K562 (cell line): ENCODE data around the gene GALK2. TPM values are rescaled to one million over a fixed set of nuclear protein-coding genes. Genes with fewer than 3 reads are reported as not detected.

Experiments used
- ATAC-seq: fragments of 200-7000 bp; cut with Tn5 transposase; 3 replicates; pipeline ENCODE4 v1.9.1; 2020; ENCODE audit warnings: moderate library complexity
- BruUV-seq: library from RNA; stranded (reverse); fragments of 400-500 nt; replicated peaks from 2 replicates; lab custom pipeline; 2021; lab: Mats Ljungman, UMichigan
- CTCF ChIA-PET: fragments of 300-600 bp; formaldehyde crosslinking; extraction: SDS; loops from one replicate; lab custom pipeline; 2021; ENCODE audit warnings: low intra/inter-chr PET ratio; lab: Yijun Ruan, JAX
- POLR2A ChIA-PET: fragments of 300-600, 350-650 bp; sonication (Branson Sonifier 250); formaldehyde crosslinking; extraction: SDS; loops from one replicate; lab custom pipeline; 2021; ENCODE audit warnings: antibody characterized with exemption, inconsistent platforms; lab: Yijun Ruan, JAX
- DNase-seq, 4 experiments: peaks; one replicate each; pipeline versions ENCODE4 v3.0.0 to v3.0.0-alpha.2; 2011 to 2018; ENCODE audit warnings: low spot score in 3 of 4, mixed read lengths in 3 of 4; ENCODE audit errors: extremely low read depth in 1 of 4
- FAIRE-seq: peaks from 2 replicates; lab custom pipeline; 2011; peaks lifted over from hg19 to GRCh38; lab: Jason Lieb, UNC
- H2AFZ ChIP-seq: 2 replicates; pipeline ENCODE4 v1.6.0; 2011; ENCODE audit warnings: low read depth, low read length, control low read depth, inconsistent platforms
- H3K27ac ChIP-seq: fragments of 200-600 bp; 3 replicates; pipeline ENCODE4 v1.8.0; 2011; ENCODE audit warnings: low read depth, mild to moderate bottlenecking, control low read depth, inconsistent platforms, low read length, moderate library complexity, mixed read lengths; ENCODE audit errors: extremely low read depth
- H3K27me3 ChIP-seq, 2 experiments: fragments of 300-600 bp in 1 of 2; 2 replicates in 1 of 2; 3 replicates in 1 of 2; pipeline versions ENCODE4 v1.6.0 to v1.8.0; 2011; ENCODE audit warnings: inconsistent platforms in 2 of 2, low read length in 2 of 2, mild to moderate bottlenecking in 1 of 2, mixed read lengths in 1 of 2, moderate library complexity in 1 of 2; ENCODE audit not compliant: control insufficient read depth in 2 of 2, insufficient read depth in 2 of 2
- H3K36me3 ChIP-seq: fragments of 300-600 bp; 3 replicates; pipeline ENCODE4 v1.8.0; 2011; ENCODE audit warnings: mild to moderate bottlenecking, low read length, inconsistent platforms; ENCODE audit not compliant: control insufficient read depth, insufficient read depth
- H3K4me1 ChIP-seq, 2 experiments: fragments of 200-600 bp in 1 of 2; replicated peaks in 1 of 2; 2 replicates in 1 of 2; 3 replicates in 1 of 2; pipeline versions ENCODE4 v1.5.1 to v1.8.0; 2011; ENCODE audit warnings: inconsistent platforms in 2 of 2, low read length in 2 of 2, mild to moderate bottlenecking in 1 of 2, mixed read lengths in 1 of 2, moderate library complexity in 1 of 2; ENCODE audit not compliant: control insufficient read depth in 2 of 2, insufficient read depth in 2 of 2
- H3K4me2 ChIP-seq: 2 replicates; pipeline ENCODE4 v1.6.1; 2011; ENCODE audit warnings: low read length, control low read depth, inconsistent platforms, mixed read lengths; ENCODE audit not compliant: insufficient read depth
- H3K4me3 ChIP-seq: fragments of 200-600 bp; sonication (generic), shearing (Covaris generic); 2 replicates; pipeline ENCODE4 v1.5.1; 2016; ENCODE audit warnings: control low read depth, inconsistent platforms
- H3K79me2 ChIP-seq: fragments of 200-600 bp; 3 replicates; pipeline ENCODE4 v1.8.0; 2011; ENCODE audit warnings: low read length, inconsistent platforms; ENCODE audit not compliant: control insufficient read depth, insufficient read depth
- H3K9ac ChIP-seq, 2 experiments: 2 replicates each; pipeline versions ENCODE4 v1.6.0 to v1.6.1; 2011; ENCODE audit warnings: low read depth in 2 of 2, low read length in 2 of 2, control low read depth in 1 of 2, inconsistent platforms in 1 of 2, mild to moderate bottlenecking in 1 of 2, mixed read lengths in 1 of 2; ENCODE audit not compliant: insufficient read depth in 1 of 2
- H3K9me1 ChIP-seq: one replicate; pipeline ENCODE4 v1.6.0; 2011; ENCODE audit warnings: inconsistent platforms, mild to moderate bottlenecking, low read length, moderate library complexity; ENCODE audit not compliant: control insufficient read depth, insufficient read depth
- H3K9me3 ChIP-seq: replicated peaks from 2 replicates; pipeline ENCODE4 v1.5.1; 2011; ENCODE audit warnings: low read depth, low read length, inconsistent platforms; ENCODE audit not compliant: control insufficient read depth, insufficient read depth
- H4K20me1 ChIP-seq: replicated peaks from 2 replicates; pipeline ENCODE4 v1.6.1; 2011; ENCODE audit warnings: low read length, inconsistent platforms, mixed read lengths; ENCODE audit not compliant: control insufficient read depth, insufficient read depth
- CBX2 ChIP-seq: fragments of 200-600 bp; sonication (generic); IDR thresholded peaks from one replicate; pipeline ENCODE4 v1.6.1; 2012; ENCODE audit warnings: mild to moderate bottlenecking, low read length, inconsistent platforms; ENCODE audit not compliant: insufficient read depth, poor library complexity, severe bottlenecking
- CC2D1A ChIP-seq: fragments of 450-650 bp; IDR thresholded peaks from 2 replicates; pipeline ENCODE4 v1.6.1; 2017; ENCODE audit warnings: mild to moderate bottlenecking
- CXXC5 ChIP-seq: fragments of 250-450 bp; sonication (Bioruptor Pico); IDR thresholded peaks from 2 replicates; pipeline ENCODE4 v1.8.0; 2022; ENCODE audit warnings: inconsistent platforms, mild to moderate bottlenecking, moderate library complexity
- GTF2F1 ChIP-seq: IDR thresholded peaks from 2 replicates; pipeline ENCODE4 v1.6.1; 2011; ENCODE audit warnings: low read depth, low read length, improper control_type of control experiment
- JUN ChIP-seq, 2 experiments: sonication (generic) in 1 of 2; formaldehyde crosslinking in 1 of 2; IDR thresholded peaks; 2 replicates each; pipeline versions ENCODE4 v1.6.1 to v1.8.0; 2012 to 2022; ENCODE audit warnings: borderline replicate concordance in 2 of 2, mild to moderate bottlenecking in 2 of 2, improper control_type of control experiment in 1 of 2, low read depth in 1 of 2, low read length in 1 of 2, missing genetic modification reagents in 1 of 2
- NELFE ChIP-seq: IDR thresholded peaks from 2 replicates; pipeline ENCODE4 v1.6.1; 2011; ENCODE audit warnings: mild to moderate bottlenecking; ENCODE audit not compliant: insufficient read depth, insufficient read length
- NR1H2 ChIP-seq: sonication (generic); formaldehyde crosslinking; IDR thresholded peaks from 2 replicates; pipeline ENCODE4 v1.4.0; 2020; ENCODE audit warnings: mild to moderate bottlenecking, missing genetic modification reagents
- SMAD2 ChIP-seq: fragments of 150-350 bp; IDR thresholded peaks from 2 replicates; pipeline ENCODE4 v1.6.1; 2014; ENCODE audit warnings: low read depth, mild to moderate bottlenecking, low read length
- TAF1 ChIP-seq: IDR thresholded peaks from 2 replicates; pipeline ENCODE4 v1.6.1; 2011; ENCODE audit warnings: mild to moderate bottlenecking, low read length, moderate library complexity; ENCODE audit not compliant: insufficient read depth, control insufficient read depth, severe bottlenecking; ENCODE audit errors: extremely low read depth
- ZFPM2 ChIP-seq: fragments of 250-450 bp; sonication (Bioruptor Pico); IDR thresholded peaks from 2 replicates; pipeline ENCODE4 v1.5.1; 2022; ENCODE audit warnings: mild to moderate bottlenecking
- ZNF507 ChIP-seq: conservative IDR thresholded peaks from 2 replicates; pipeline ENCODE4 v1.6.1; 2017; ENCODE audit warnings: missing genetic modification characterization, missing compliant biosample characterization
- ZNF695 ChIP-seq: fragments of 450-650 bp; formaldehyde crosslinking; IDR thresholded peaks from 2 replicates; pipeline ENCODE4 v1.4.0; 2020; ENCODE audit warnings: mild to moderate bottlenecking, moderate library complexity
- WGBS: fragments of 100-300 bp; shearing (Covaris generic); methylation state at CpG from one replicate; pipeline ENCODE4 v1.1.6; 2016; ENCODE audit warnings: low coverage, mixed read lengths; ENCODE audit not compliant: insufficient coverage; ENCODE audit errors: missing lambda C conversion rate; 5-methylcytosine and 5-hydroxymethylcytosine counted together
- in situ Hi-C: fragments of 300-500 bp; cut with MboI; formaldehyde crosslinking; loops from 4 replicates; pipeline ENCODE4 v1.15.0; 2018; ENCODE audit warnings: inconsistent platforms, mixed read lengths
- intact Hi-C: fragments of 100-400 bp; cut with micrococcal nuclease; formaldehyde crosslinking; loops from 2 replicates; pipeline ENCODE4 v1.14.2; 2022
- polyA plus RNA-seq, 8 experiments: library from polyadenylated mRNA; depleted of rRNA in 4 of 8; stranded (reverse) in 5 of 8; unstranded in 3 of 8; fragments of >200 nt; fragmentation: Nextera tagmentation in 2 of 8; fragmentation: Illumina TruSeq in 1 of 8; extraction: Ambion mirVana in 2 of 8; extraction: Trizol in 1 of 8; gene quantifications; 2 replicates each; pipeline versions ENCODE4 v1.2.1 to v1.2.3, GENCODE V29; 2011 to 2014; ENCODE audit warnings: inconsistent platforms in 1 of 8, missing spikeins in 1 of 8
- total RNA-seq, 7 experiments: library from RNA; depleted of rRNA in 6 of 7; stranded (reverse); fragments of >200 nt in 6 of 7; fragmentation: Illumina TruSeq in 2 of 7; extraction: Trizol in 2 of 7; gene quantifications; 2 replicates each; pipeline versions ENCODE4 v1.2.1 to v1.2.3, GENCODE V29; 2011 to 2021; ENCODE audit warnings: low replicate concordance in 1 of 7
- TF ChIP-seq, protein P1 (sequence below): fragments of 250-450 bp; sonication (Bioruptor Pico); IDR thresholded peaks from 2 replicates; pipeline ENCODE4 v1.9.0; 2021; ENCODE audit warnings: mild to moderate bottlenecking, inconsistent platforms
- TF ChIP-seq, protein P2 (sequence below): sonication (generic); formaldehyde crosslinking; IDR thresholded peaks from 2 replicates; pipeline ENCODE4 v1.8.0; 2022; ENCODE audit warnings: mild to moderate bottlenecking, missing genetic modification reagents
- TF ChIP-seq, protein P3 (sequence below): fragments of 450-650 bp; formaldehyde crosslinking; IDR thresholded peaks from 2 replicates; pipeline ENCODE4 v1.4.0; 2020; ENCODE audit warnings: mild to moderate bottlenecking

GALK2 gene
- total and polyA plus RNA-seq, 9 of the 15 experiments (the other 6 are each of a cell fraction or from before 2014, with no cell fraction given) = 32.8 to 82.0 (median 54.4) TPM

DNA sequence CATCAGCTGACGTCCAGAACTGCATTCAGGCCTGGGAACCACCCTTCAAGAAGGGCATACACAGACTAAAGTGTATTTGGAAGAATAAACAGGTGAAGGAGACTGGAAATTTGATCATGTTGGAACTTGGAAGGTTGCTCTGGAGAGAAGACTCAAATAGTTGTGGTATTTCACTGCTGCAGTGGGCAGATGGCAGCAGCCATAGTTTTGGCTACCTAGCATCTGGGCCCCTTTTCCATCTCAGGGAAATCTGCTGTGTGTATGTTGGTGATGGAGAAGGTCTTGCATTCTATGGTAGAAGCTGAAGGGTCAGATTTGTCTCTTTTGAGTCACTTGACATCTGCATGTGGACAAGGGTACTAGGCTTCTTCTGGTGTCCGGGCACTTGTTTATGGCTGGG, 138.6 kb downstream of the GALK2 start:
- Histone ChIP-seq H3K9ac (no peak overlapping the region), H3K4me2 (no peak overlapping the region), H3K4me3 (no peak overlapping the region), H3K36me3 (peaks cover 43% of the 10 kb centered on the region), H2AFZ (no peak overlapping the region), H3K9me3 (no peaks in the 10 kb centered on the region), H3K79me2 (no peaks in the 10 kb centered on the region), H3K27ac (no peak overlapping the region), H3K9me1 (no peaks in the 10 kb centered on the region), H3K4me1 (no peaks in the 10 kb centered on the region), H3K27me3 (no peaks in the 10 kb centered on the region), H4K20me1 (no peaks in the 10 kb centered on the region)
- ChIA-PET CTCF (no interaction called here), POLR2A (interaction anchor here (2.1 kb wide), 1 partner anchor 11 kb away, joined by 5 read pairs; no protein-coding TSS in a partner anchor)
- in situ Hi-C loops = no loop called here
- BruUV-seq = no TSS peak
- WGBS = 78% methylated on average over 2 of the region's 2 CpGs
- FAIRE-seq (no peak), DNase-seq (no peak), ATAC-seq (no peak)
- intact Hi-C loops = no loop called here
- TF ChIP-seq, protein P1, sequence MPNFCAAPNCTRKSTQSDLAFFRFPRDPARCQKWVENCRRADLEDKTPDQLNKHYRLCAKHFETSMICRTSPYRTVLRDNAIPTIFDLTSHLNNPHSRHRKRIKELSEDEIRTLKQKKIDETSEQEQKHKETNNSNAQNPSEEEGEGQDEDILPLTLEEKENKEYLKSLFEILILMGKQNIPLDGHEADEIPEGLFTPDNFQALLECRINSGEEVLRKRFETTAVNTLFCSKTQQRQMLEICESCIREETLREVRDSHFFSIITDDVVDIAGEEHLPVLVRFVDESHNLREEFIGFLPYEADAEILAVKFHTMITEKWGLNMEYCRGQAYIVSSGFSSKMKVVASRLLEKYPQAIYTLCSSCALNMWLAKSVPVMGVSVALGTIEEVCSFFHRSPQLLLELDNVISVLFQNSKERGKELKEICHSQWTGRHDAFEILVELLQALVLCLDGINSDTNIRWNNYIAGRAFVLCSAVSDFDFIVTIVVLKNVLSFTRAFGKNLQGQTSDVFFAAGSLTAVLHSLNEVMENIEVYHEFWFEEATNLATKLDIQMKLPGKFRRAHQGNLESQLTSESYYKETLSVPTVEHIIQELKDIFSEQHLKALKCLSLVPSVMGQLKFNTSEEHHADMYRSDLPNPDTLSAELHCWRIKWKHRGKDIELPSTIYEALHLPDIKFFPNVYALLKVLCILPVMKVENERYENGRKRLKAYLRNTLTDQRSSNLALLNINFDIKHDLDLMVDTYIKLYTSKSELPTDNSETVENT (CRISPR knock-in tag) = no peak
- no peak for TF ChIP-seq SMAD2
- no peak for TF ChIP-seq CC2D1A
- no peak for TF ChIP-seq ZFPM2
- TF ChIP-seq, protein P2, sequence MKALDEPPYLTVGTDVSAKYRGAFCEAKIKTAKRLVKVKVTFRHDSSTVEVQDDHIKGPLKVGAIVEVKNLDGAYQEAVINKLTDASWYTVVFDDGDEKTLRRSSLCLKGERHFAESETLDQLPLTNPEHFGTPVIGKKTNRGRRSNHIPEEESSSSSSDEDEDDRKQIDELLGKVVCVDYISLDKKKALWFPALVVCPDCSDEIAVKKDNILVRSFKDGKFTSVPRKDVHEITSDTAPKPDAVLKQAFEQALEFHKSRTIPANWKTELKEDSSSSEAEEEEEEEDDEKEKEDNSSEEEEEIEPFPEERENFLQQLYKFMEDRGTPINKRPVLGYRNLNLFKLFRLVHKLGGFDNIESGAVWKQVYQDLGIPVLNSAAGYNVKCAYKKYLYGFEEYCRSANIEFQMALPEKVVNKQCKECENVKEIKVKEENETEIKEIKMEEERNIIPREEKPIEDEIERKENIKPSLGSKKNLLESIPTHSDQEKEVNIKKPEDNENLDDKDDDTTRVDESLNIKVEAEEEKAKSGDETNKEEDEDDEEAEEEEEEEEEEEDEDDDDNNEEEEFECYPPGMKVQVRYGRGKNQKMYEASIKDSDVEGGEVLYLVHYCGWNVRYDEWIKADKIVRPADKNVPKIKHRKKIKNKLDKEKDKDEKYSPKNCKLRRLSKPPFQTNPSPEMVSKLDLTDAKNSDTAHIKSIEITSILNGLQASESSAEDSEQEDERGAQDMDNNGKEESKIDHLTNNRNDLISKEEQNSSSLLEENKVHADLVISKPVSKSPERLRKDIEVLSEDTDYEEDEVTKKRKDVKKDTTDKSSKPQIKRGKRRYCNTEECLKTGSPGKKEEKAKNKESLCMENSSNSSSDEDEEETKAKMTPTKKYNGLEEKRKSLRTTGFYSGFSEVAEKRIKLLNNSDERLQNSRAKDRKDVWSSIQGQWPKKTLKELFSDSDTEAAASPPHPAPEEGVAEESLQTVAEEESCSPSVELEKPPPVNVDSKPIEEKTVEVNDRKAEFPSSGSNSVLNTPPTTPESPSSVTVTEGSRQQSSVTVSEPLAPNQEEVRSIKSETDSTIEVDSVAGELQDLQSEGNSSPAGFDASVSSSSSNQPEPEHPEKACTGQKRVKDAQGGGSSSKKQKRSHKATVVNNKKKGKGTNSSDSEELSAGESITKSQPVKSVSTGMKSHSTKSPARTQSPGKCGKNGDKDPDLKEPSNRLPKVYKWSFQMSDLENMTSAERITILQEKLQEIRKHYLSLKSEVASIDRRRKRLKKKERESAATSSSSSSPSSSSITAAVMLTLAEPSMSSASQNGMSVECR (CRISPR knock-in tag) = no peak
- TF ChIP-seq ZNF695 = no peak
- TF ChIP-seq CBX2 = no peak
- no peak for TF ChIP-seq ZNF507
- no peak for TF ChIP-seq NELFE
- TF ChIP-seq NR1H2 (CRISPR knock-in tag) = no peak
- TF ChIP-seq, protein P3, sequence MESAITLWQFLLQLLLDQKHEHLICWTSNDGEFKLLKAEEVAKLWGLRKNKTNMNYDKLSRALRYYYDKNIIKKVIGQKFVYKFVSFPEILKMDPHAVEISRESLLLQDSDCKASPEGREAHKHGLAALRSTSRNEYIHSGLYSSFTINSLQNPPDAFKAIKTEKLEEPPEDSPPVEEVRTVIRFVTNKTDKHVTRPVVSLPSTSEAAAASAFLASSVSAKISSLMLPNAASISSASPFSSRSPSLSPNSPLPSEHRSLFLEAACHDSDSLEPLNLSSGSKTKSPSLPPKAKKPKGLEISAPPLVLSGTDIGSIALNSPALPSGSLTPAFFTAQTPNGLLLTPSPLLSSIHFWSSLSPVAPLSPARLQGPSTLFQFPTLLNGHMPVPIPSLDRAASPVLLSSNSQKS (CRISPR knock-in tag) = no peak
- no peak for TF ChIP-seq CXXC5 (CRISPR knock-in tag)
- TF ChIP-seq GTF2F1 = no peak
- no peak for TF ChIP-seq JUN (IDR thresholded peaks at IDR 0.05; ENCODE audit: borderline replicate concordance, low read depth, low read length)
- TF ChIP-seq JUN (CRISPR knock-in tag; IDR thresholded peaks at IDR 0.05; ENCODE audit: borderline replicate concordance) = no peak
- TF ChIP-seq TAF1 = no peak
